ENCODE results near the gene ZNF492.
"Not testable (repeated sequence)": the region's sequence is repeated elsewhere in the genome, so short reads cannot be mapped to it uniquely, and the experiment has no call there.

The ZNF492 gene

DNA sequence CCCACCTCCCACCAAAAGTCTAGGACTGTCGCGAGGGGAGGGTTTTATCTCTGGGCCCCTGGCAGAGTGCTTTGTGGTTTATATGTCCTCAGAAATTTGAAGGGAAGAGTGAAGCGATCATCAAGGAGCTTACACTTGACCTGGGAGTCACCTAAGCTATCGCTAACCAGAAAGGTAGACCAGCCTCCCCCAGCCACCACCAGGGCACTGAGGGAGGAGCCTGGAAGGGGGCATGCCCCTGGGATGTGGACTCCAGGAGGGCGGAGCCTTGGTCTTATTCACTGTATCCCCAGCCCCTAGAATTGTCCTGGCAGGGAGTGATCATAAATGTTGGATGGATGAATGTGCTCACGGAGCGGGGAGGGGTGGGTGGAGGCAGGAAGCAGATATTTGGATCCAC, 16.9 kb upstream of the ZNF492 start:
- not testable (repeated sequence) for DNase-seq

DNA sequence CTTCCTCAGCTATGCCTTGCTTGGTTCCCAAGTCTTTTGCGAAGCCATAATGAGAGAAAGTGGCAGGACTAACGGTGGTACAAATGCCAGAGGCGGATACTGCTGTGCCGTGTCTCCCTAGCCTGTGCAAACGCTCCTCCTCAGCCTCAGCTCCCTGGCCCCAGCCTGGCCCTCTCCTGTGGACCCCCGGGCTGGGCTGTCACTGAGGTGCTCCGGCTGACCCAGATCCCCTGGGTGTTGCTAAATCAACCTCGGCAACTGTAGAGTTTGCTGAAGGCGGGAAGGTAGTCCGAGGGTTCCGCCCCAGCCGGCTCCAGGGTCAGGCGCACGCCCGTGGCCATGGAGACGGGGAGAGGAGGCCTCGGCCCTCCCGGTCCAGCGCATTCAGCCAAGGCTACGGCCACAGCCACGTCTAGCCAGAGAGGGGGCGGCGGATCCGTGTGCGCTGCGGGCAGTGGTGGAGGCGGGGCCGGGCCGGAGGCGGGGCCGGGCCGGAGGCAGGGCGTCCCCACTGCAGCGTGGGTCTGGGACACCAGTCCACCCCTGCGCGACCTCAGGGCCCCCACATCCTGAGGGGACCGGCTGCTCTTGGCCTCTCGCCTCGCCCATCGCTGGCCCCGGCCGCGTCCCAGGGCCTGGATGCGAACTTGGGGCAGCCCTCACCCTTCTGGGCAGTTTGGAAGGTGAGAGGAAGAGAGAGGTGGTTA, 16.4 kb upstream of the ZNF492 start:
- DNase-seq, result no peak

DNA sequence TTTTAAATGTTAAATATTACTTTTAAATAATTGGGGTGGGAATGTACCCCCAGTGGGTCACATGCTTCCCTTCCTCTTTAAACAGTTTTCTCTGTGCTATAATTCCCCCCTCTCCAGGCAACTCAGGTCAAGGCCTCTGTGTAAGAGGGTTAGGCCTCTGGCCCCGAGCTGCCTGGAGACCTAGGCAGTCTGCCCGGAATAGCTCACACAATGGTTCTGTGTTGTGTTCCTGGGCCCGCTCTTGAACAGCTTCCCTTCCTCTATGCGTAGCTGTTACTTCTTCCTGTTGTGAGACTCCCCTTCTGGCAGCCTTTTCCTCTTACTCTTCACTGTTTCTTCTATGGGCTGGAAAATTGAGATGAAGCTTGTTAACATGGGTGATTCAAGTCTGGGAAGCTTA, 14.8 kb upstream of the ZNF492 start:
- peak in 18 of 51 donors; percentile 2 to 45 (median 16) for DNase-seq

DNA sequence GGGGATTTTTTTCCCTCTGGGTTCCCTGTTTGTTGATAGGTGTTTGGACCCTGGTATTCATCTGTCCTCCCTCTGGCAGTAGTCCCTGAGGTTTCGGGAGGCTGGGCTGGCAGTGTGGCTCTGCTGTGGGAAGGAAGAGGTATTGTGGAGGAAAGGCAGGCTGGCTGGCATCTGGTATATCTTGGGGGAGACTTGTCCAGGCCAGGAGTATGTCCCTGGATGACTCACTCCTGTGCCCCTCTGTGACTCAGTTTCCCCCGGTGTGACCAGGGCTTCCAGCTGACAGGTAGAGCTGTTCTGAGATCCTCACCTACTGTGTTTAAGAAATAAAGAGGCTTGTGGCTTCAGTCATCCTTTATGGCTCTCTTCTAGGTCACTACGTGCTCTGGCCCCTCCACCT, 14.2 kb upstream of the ZNF492 start:
- DNase-seq, result no peak

DNA sequence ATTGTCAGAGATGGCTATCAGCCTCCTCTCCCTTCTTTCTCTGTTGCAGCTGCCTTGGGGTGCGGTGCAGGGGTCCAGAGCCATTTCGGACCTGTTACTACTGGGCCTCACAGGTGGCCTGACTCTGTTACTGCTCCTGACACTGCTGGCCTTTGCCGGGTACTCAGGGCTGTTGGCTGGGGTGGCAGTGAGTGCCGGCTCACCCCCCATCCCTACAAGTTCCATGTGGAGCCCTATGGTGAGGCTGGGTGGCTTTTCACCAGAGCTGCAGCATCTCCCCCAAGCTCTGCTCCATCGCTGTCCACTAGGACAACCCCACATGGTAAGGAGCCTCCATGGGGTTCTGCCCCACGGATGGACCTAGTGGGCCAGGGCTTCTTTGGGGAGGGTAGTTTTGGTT, 13.7 kb upstream of the ZNF492 start:
- DNase-seq, result no peak

DNA sequence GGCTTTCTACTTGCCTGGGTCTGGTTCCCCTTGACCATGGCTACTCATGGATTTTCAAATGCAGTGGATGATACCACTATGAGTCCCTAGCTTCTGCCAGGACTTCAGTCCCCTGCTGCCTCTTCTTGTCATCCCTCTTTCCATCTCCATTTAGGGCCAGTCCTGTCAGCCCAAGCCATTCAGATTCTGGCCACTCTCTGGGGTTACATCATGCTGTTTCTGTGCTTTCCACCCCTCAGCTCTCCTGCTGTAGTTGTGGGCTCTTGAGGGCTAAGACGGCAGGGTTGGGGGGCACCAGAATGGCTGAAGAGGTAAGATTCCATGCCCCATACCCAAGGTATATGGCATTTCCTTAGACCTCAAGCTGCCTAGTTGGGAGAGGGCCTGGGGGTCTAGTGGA, 13.2 kb upstream of the ZNF492 start:
- no peak for DNase-seq

DNA sequence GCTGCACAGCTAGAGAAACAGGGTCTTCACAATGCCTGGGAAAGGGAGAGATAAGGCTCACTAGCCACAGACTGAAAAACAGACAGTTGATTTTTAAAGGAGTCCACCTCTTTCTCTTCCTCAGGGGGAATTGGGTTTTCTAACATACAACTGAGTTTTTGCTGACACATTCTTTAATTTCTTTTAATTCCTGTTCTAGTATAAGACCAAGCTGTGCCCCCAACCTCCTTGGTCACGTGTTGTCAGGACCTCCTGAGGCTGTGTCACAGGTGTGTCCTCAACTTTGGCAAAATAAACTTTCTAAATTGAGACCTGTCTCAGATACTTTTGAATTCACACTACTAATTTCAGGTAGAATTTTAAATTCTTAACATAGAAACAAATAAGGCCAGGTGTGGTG, 12.1 kb upstream of the ZNF492 start:
- DNase-seq, result no peak

DNA sequence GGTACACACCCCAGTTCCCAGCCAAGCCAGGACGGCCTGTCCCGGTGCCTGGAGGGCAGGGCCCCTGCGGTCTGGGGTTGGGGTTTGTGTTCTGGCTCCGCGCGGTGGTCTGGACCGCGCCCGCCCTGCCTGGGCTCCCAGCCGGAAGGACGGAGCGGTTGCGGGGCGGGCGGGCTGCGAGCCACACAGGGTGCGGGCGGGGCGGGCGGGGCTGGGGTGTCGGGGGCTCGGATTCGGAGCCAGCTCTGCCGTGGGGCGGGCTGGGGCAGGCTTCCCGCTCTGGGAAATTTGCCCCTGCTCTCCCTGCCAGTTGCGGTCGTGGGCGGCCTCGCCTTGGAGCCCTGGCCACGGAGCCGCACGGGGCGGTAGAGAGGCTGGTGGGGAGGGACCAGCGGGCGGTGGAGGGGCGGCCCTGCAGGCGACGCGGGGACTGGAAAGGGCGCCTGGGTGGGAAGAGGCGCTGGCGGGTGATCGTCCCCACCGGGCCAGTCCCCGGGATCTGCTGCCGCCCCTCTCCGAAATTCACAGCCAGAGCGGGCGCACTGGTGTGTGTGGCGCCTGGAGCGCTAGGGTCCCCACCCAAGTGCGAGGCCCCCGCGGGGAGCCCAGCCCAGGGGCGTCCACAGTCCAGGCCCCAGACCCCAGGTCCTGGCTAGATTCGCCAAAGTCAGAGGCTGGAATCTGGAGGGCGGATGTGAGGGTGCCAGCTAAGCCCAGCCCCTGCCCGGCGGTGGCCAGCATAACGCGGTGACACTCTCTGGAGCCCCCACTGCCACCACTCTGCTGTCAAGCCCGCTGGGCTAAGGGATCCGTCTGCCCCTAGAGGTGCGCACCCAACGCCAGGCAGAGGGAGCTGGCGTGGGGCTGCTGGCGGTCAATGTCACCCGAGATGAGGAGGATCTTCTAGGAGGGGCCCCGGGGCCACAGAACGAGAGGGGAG, 11.0 kb upstream of the ZNF492 start:
- DNase-seq, result peak in 4 of 51 donors; percentile 1 to 21 (median 8)

DNA sequence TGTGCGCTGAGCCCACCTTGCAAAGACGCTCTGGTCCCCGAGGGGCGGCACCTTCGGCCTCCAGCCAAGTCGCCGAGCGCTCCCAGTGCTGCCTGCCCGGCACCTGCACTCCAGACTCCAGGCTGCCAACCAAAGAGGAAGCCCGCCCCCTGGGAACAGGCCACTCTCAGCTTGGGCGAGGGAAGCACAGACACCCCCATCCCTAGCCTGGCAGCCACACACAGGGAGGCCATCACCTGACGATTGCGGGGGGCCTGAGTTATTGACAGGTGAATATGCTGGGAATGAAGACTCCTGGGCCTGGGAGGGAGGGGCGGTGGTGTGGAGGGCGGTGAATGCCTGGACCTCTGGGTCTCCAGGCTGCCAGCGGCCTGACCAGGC, 10.3 kb upstream of the ZNF492 start:
- no peak for DNase-seq

DNA sequence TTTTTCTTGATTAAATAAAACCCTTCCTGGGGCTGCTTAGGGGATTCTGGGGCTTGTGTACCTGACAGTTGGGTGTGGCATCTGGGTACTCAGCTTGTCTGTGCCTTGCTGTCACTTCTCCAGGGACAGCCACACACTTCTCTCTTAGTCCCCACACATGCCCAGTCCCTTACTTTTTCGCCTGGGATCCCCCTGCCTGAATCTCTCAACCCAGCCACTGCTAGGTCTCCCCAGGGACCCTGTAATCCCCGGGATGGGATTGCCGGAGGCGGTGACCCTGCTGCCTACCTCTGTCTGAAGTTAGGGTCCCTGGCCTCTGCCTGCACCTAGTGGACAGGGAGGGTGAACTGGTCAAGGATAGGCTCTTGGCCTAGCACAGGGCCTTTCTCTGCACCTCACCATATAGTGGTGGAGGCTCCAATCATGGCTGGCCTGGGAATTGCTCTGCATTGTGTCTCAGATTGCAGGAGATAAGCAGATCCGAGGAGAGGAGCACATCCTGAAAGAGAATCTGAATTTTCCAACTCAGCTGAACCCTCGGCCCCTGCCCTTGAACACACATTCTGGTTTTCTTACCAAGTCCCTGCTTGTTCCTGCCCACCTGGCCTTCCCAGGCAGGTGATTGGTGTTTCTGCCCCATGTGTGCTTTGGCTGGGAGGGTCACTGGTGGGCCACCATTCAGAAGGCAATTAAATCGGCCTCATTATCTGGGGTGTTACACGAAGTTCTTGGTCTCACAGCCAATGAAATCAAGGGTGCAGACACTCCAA, 8.7 kb upstream of the ZNF492 start:
- no peak for DNase-seq

DNA sequence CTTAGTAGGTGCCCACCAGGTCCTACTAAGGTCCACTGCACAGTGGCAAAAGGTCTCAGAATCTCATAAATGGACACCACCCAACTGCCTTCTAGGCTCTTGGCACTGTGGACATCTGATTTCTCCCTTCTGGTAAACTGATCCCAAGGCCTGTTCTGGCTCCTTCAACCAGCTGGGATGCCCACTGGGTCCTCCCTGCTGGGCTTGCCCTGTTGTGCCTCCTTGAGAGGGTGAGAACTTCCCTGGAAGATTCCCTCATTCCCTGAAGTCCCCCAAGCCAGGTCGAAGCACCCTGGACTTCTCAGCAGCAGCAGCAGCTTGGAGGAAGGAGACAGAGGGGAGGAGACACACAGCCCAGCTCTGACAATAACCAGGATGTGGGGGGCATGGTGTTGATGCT, 6.6 kb upstream of the ZNF492 start:
- no peak for DNase-seq

DNA sequence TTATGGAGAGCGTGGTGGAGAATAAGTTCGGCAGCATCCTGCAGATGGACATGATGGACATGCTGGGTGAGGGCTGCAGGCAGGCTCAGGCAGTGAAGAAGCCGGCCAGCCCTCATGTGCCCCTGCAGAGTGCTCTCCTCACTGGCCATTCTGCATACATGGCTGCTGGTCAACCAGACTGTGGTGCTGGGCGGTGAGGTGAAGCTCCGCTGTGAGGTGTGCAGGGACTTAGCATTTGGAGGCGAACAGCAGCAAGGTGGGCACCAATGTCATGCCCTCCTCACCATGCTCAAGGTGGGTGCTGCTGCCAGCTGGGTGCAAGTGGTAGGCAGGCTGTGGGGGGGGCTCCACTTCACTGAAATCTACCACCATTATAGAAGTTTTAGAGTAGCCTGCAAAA, 5.7 kb upstream of the ZNF492 start:
- no peak for DNase-seq

DNA sequence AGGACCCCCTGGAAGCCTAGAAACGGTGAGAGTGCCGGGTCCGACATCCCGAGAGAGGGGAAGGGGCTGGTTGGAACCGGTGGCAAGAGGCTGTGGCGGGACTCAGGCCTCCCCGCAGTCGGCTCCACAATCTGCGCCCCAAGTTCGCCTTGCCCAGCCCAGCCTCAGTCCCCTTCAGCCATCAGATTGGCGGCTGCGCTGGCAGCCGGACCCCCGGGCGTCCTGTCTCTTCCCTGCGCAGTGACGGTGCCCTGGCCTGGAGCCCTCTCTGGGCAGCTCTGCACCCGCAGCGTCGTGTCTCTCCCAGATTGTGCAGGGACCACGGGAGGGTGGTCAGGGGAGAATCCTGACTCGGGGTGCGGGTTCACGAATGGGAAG, 315 bp downstream of the ZNF492 start:
- no peak for DNase-seq

DNA sequence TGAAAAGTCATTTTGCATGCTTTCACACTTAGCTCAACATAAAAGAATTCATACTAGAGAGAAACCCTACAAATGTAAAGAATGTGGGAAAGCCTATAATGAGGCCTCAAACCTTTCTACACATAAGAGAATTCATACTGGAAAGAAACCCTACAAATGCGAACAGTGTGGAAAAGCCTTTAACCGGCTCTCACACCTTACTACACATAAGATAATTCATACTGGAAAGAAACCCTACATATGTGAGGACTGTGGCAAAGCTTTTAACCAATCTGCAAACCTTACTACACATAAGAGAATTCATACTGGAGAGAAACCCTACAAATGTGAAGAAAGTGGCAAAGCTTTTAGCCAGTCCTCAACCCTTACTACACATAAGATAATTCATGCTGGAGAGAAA, 51.4 kb downstream of the ZNF492 start:
- not testable (repeated sequence) for DNase-seq

DNA sequence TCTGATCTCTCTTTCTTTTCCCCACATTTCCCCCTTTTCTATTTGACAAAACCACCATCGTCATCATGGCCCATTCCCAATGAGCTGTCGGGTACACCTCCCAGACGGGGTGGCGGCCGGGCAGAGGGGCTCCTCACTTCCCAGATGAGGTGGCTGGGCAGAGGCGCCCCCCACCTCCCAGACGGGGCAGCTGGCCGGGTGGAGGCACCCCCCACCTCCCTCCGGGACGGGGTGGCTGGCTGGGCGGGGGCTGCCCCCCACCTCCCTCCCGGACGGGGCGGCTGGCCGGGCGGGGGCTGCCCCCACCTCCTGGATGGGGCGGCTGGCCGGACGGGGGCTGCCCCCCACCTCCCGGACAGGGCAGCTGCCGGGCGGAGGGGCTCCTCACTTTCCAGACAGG, 68.5 kb downstream of the ZNF492 start:
- DNase-seq, result not testable (repeated sequence)

DNA sequence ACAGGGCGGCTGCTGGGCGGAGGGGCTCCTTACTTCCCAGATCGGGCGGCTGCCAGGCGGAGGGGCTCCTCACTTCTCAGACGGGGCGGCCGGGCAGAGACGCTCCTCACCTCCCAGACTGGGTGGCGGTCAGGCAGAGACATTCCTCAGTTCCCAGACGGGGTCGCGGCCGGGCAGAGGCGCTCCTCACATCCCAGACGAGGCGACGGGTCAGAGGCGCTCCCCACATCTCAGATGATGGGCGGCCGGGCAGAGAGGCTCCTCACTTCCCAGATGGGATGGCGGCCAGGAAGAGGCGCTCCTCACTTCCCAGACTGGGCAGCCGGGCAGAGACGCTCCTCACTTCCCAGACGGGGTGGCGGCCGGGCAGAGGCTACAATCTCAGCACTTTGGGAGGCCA, 69.0 kb downstream of the ZNF492 start:
- DNase-seq, result not testable (repeated sequence)

DNA sequence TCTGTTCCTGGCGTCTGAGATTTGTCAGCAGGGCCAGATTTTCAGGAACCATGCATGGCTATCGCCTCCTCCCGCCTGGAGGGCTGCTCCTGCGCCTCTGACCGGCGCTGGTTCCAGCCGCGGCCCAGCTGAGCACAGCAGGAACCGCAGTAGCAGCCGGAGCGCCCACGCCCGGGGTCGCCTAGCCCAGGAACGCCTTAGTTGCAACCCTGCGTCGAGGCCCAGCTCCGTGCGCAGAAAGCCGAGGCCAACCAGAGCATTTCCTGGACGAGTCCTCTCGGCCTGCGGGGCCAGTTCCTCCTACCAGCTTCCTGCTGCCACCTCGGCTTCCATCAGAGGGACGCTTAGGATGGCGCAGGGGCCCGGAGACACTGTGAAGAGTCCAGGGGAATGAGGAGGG, 74.9 kb downstream of the ZNF492 start:
- no peak for DNase-seq
